ENCODE data around the gene AGAP1.

Gene AGAP1

DNA sequence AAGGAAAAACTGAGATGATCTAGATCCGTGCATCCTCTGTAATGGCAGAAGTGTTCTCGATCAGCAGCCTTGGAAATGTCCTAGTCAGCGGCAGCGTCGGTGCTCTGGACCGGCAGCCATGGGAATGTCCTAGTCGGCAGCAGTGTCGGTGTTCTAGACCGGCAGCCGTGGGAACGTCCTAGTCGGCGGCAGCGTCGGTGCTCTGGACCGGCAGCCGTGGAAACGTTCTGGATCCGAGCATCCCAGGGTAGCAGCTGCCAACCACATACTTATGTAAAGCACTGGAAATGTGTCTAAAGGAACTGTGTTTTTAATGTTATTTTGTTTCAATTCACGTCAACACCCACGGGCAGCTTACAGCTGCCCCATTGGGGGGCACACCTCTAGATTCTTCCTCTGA, 615.6 kb downstream of the AGAP1 start:
- TF ChIP-seq, protein P1, sequence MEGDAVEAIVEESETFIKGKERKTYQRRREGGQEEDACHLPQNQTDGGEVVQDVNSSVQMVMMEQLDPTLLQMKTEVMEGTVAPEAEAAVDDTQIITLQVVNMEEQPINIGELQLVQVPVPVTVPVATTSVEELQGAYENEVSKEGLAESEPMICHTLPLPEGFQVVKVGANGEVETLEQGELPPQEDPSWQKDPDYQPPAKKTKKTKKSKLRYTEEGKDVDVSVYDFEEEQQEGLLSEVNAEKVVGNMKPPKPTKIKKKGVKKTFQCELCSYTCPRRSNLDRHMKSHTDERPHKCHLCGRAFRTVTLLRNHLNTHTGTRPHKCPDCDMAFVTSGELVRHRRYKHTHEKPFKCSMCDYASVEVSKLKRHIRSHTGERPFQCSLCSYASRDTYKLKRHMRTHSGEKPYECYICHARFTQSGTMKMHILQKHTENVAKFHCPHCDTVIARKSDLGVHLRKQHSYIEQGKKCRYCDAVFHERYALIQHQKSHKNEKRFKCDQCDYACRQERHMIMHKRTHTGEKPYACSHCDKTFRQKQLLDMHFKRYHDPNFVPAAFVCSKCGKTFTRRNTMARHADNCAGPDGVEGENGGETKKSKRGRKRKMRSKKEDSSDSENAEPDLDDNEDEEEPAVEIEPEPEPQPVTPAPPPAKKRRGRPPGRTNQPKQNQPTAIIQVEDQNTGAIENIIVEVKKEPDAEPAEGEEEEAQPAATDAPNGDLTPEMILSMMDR (IDR thresholded peaks at IDR 0.05; ENCODE audit: control insufficient read depth, extremely low read depth, insufficient read depth) = no peak
- no peak overlapping the region for H3K4me3 ChIP-seq (ENCODE audit: low read depth, low read length)
- no peak for DNase-seq (ENCODE audit: low read depth)

DNA sequence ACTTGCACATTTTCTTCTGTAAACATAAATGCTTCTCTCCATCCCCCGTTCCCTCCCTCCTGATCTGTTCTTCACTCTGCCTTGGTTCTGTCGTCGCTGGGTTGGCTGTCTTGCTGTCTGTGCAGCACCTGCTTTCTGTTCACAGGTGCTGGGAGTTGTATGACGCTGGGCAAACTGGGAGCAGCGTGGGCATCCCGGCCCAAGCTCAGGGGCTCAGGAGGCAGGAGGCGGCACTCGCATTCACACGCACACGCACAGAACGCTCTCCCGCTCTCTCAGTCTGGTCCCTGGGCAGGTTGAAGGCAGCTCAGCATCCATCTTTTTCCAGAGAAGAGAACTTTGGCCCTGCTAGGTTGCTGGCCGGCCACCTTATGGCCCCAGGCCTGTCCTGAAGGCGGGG, 618.6 kb downstream of the AGAP1 start:
- H3K4me3 ChIP-seq (ENCODE audit: low read depth, low read length) = no peak overlapping the region
- no peak for DNase-seq (ENCODE audit: low read depth)
- TF ChIP-seq, protein P1 (IDR thresholded peaks at IDR 0.05; ENCODE audit: control insufficient read depth, extremely low read depth, insufficient read depth) = no peak

- H3K4me3 ChIP-seq (ENCODE audit: low read depth, low read length) = no peak overlapping the region
- TF ChIP-seq, protein P1 (IDR thresholded peaks at IDR 0.05; ENCODE audit: control insufficient read depth, extremely low read depth, insufficient read depth) = no peak
- no peak for DNase-seq (ENCODE audit: low read depth)
Observed at GRCh38 chr2:236113425-236113824, 619.6 kb downstream of the AGAP1 start.

DNA sequence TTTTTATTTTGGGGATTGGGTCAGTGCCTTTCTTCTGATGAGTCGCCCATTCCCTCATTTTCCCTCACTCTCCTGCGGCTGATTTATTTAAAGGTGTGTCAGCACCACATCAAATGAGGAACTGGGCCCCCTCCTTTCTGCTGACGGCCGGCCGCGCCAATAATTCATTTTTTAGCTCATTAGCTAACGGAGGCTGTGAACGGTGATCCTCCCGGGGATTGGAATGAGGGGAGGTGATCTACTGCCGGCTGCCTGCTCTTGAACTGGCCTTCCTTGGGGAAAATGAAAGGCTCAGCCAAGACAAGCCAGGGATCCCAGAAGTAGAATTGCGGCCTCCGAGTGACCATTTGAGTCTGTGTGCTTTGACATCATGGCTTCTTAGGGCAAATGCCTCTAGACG, 620.1 kb downstream of the AGAP1 start:
- TF ChIP-seq, protein P1 (IDR thresholded peaks at IDR 0.05; ENCODE audit: control insufficient read depth, extremely low read depth, insufficient read depth) = no peak
- no peak overlapping the region for H3K4me3 ChIP-seq (ENCODE audit: low read depth, low read length)
- no peak for DNase-seq (ENCODE audit: low read depth)

DNA sequence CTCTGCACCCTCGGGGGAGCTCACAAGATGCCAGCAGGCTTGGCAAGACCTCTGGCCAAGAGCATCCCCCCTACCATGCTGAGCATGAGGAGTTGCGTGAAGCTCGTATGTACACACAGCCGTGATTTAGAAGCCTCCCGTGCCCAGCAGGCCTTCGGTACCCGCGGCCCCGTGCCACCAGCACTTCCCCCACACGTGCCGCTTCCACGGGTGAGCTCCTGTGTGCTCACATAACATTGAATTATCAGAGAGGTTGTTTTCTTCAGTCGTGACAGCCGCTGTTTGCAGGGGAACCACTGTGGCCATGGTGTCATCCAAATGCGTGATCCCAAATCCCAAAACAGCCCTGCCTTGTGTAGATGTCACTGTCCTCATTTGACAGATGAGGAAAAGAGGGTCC, 621.1 kb downstream of the AGAP1 start:
- TF ChIP-seq, protein P1 (IDR thresholded peaks at IDR 0.05; ENCODE audit: control insufficient read depth, extremely low read depth, insufficient read depth) = no peak
- no peak overlapping the region for H3K4me3 ChIP-seq (ENCODE audit: low read depth, low read length)
- no peak for DNase-seq (ENCODE audit: low read depth)

DNA sequence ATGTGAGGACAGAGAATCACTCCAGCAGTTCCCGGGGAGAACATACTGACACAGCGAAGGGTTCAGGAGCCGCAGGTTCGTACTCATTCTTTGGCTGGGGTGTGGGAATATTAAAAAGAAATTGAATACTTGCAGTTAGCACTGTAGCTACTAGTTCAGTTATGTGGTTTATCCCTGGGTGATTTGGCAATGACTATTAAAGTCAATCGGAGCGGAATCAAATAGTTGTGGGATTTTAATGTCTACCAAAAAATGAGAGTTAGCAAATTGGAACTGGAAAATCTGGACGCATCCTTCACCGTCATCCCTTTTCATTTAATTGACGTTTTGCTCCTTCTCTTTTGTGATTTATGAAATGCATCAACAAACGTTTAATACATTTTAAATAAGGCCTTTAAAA, 623.6 kb downstream of the AGAP1 start:
- no peak overlapping the region for H3K4me3 ChIP-seq (ENCODE audit: low read depth, low read length)
- DNase-seq (ENCODE audit: low read depth) = no peak
- TF ChIP-seq, protein P1 (IDR thresholded peaks at IDR 0.05; ENCODE audit: control insufficient read depth, extremely low read depth, insufficient read depth) = no peak

DNA sequence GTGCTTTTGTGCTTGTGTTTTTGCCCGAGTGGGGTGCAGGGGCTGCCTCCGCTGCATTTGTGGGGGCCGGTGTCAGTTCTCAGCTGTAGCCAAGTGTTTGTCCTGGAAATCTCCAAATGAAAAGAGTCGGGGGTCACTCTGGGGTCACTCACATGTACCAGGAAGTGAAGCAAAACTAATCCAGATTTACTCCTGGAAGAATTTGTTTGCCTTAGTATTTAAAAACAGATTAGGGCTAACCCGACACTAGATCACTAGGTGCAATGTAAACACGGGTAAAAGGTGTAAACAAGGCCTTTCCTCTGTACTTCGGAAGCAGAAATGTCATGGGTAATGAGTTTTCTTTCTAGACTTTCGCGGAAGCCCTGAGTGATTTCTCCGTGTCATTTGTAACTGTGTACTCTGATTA, 624.0 kb downstream of the AGAP1 start:
- no peak overlapping the region for H3K4me3 ChIP-seq (ENCODE audit: low read depth, low read length)
- TF ChIP-seq, protein P1 (IDR thresholded peaks at IDR 0.05; ENCODE audit: control insufficient read depth, extremely low read depth, insufficient read depth) = no peak
- DNase-seq (ENCODE audit: low read depth) = peak; percentile 6
